ENCODE data around the gene AEBP2.
A peak's percentile ranks its signal among the peaks of the same experiment; 100 is the strongest.
"Not testable (repeated sequence)": the region's sequence is repeated elsewhere in the genome, so short reads cannot be mapped to it uniquely, and the experiment has no call there.

Gene AEBP2

GRCh38 chr12:19423166-19423930 lies 15.9 kb upstream of the AEBP2 start:
- DNase-seq = no peak

GRCh38 chr12:19428246-19428645 lies 11.0 kb upstream of the AEBP2 start:
- DNase-seq = peak; percentile 48

- not testable (repeated sequence) for DNase-seq
Measured at GRCh38 chr12:19429491-19429890, 9.8 kb upstream of the AEBP2 start.

GRCh38 chr12:19430988-19431387 lies 8.3 kb upstream of the AEBP2 start:
- no peak for DNase-seq

DNA sequence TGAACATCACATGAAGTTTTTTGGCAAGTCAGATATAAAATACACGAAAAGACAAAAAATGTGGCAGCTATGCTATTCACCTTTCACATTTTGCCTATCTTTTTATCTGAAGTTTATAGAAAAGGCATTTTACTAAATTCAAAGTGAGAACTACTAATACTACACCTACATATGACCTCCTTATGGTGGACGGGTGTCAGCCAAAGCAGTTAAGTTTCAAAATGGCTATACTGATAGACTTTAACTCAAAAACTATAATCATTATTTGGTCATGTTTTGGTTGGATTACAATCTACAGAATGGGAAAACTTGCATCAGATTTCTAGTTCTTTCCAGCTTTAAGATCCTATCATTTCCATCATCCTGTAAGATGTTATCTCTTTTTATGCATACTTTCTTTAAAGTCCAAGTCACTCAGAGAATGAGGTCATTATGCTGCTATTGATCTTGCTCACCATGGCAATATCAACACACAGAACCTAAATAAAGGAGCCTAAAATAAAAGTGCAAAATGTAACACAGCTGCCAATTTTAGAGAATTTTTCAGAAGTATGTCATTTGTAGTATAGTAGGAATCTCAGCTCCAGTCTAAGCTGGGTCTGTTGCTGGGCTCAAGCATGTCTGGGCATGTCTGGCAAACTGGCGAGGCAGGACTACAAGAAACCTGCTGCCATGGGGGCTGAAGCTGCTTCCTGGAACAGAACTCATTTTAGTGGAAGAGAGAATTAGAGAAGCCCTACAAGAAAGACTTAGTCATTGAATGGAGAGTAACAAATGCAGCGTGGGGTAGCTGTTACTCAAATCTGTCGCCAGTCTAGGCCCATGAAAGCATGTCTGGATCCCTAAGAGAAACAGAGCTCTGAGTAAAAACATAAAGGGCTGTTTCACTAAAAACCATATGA lies 7.6 kb upstream of the AEBP2 start:
- DNase-seq = no peak

DNA sequence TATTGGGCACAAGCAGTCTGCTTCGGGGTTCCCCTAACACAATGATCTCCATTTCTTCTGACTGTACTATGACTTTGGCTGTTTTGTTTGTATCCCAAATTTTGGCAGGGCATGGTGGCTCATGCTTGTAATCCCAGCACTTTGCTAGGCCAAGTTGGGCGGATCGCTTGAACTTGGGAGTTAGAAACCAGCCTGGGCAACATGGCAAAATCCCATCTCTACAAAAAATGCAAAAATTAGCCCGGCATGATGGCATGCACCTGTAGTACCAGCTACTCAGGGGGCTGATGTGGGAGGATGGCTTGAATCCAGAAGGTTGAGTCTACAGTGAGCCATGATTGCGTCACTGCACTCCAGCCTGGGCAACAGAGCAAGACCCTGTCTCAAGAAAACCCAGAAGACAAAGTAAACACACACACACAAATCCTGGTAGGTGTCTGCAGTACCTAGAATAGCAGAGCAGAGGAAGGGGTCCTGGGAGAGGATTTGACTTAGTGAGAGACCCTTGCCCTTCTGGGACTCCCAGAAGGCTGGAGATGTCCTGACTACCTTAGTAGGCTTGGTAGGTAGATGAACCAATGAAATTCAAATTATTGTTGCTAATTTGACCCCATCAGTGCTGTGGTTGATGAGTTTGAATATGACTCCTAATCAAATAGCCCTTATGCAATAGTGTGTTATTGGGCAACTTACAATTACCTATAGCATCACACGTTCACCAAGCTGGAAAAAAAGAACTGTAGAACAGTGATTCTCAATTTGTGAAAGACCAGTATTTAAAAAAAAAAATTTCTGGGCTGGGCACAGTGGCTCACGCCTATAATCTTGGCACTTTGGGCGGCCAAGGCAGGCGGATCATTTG lies 6.8 kb upstream of the AEBP2 start:
- DNase-seq = no peak

GRCh38 chr12:19434538-19434937 lies 4.8 kb upstream of the AEBP2 start:
- DNase-seq = no peak

DNA sequence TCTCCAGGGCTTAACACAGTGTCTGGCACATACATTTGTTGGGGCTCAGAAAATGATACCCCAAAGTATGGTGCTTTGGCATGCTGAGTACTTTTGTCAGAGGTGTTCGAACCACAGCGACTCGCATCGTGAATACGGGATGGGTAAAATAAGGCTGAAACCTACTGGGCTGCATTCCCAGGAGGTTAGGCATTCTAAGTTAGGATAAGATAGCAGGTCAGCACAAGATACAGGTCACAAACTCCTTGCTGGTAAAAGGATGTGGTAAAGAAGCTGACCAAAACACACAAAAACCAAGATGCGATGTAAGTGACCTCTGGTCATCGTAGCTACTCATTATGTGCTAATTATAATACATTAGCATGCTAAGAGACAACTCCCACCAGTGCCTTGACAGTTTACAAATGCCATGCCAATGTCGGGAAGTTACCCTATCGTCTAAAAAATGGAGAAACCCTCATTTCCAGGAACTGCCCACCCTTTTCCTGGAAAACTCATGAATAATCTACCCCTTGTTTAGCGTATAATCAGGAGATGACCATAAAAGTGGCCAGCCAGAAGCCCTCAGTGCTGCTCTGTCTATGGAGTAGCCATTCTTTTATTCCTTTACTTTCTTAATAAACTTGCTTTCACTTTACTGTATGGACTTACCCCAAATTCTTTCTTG lies 3.3 kb upstream of the AEBP2 start:
- no peak for DNase-seq

DNA sequence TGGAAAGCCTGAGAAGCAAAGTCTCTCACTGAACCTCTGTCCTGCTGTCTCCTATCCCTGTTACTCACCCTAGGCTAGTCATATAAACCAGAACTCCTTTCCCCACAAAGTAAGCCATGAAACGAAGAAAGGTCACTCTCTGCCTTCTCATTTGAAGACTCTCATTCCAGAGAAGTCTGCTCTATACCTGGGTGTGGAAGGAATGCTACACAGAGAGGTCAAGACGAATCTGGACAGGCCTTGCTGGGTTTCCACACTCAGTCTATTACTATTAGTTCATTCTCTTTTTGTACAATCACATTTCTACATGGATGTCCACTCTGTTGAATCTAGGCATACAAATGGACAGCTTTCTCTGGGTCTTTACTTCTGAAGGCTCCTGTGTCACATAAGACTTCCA lies 2.4 kb upstream of the AEBP2 start:
- DNase-seq = no peak

GRCh38 chr12:19437996-19438395 lies 1.3 kb upstream of the AEBP2 start:
- no peak for DNase-seq

GRCh38 chr12:19440019-19440858 lies 947 bp downstream of the AEBP2 start:
- peak; percentile 75 for DNase-seq

DNA sequence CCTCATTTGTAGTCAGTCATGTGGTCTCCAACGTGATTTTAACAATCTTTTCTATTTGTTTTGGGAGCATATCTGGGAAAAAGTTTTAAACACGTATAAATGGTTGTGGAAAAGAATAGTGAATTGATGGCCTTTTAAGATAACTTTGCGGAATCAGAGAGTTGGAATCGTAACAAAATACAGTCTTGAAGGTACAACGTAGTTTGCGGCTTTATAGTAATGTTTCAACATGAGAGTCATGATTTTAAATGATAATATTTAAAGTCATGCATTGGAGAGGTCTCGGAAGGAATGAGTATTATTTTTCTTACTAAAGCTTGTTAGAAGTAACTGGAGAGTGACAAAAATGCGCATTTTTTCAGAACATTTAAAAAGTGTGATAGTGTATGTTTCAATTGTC lies 1.6 kb downstream of the AEBP2 start:
- DNase-seq = no peak

DNA sequence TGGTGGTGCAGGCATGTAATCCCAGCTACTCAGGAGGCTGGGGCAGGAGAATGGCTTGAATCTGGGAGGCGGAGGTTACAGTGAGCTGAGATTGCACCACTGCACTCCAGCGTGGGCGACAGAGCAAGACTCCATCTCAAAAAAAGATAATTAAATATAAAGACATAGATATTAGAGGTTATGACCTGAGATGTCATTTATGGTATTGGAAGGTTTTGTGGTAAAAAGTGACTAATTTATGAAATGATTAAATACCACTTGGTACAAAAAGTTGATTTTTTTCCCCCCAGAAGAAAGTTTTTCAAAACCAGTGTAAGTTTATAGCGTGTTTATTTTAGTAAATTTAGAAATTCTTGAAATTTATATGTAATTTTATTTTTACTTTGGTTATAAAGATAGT lies 4.3 kb downstream of the AEBP2 start:
- DNase-seq = no peak

DNA sequence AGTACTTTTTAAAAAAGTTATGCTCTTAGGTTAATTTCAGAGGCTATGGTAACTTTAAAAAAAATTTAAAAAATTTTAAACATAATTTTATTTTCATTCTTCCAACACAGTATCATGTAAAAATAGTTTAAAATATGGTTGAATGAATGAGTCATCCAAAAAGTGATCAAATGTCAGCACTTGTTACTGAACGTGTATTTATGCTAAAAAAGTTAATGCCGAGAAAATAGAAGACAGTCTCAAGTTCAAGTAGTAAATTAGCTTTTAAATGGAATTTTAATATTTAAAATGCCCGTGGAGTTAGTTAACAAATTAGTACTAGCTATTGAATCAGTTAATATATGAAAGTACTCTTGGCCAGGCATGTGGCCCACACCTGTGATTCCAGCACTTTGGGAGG lies 4.8 kb downstream of the AEBP2 start:
- no peak for DNase-seq

- peak; percentile 37 for DNase-seq
Measured at GRCh38 chr12:19447386-19447785, 8.1 kb downstream of the AEBP2 start.

GRCh38 chr12:19449814-19450213 lies 10.5 kb downstream of the AEBP2 start:
- DNase-seq = no peak

DNA sequence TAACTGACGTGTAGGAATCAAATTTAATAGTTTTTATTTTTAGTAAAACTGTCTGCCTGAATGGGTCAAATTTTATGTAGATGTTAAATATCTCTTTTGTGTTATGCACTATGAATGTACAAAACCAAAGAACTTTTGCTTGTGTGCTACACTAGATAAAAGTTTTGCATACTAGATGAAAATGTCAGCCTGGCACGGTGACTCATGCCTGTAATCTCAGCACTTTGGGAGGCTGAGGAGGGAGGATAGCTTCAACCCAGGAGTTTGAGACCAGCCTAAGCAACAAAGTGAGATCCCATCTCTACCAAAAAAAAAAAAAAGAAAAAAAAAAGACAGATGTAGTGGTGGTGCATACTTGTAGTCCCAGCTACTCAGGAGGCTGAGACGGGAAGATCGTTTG lies 11.1 kb downstream of the AEBP2 start:
- no peak for DNase-seq

- DNase-seq = no peak
Measured at GRCh38 chr12:19451196-19451595, 11.9 kb downstream of the AEBP2 start.

GRCh38 chr12:19453961-19454360 lies 14.7 kb downstream of the AEBP2 start:
- no peak for DNase-seq

- DNase-seq = no peak
Measured at GRCh38 chr12:19454837-19455236, 15.5 kb downstream of the AEBP2 start.

DNA sequence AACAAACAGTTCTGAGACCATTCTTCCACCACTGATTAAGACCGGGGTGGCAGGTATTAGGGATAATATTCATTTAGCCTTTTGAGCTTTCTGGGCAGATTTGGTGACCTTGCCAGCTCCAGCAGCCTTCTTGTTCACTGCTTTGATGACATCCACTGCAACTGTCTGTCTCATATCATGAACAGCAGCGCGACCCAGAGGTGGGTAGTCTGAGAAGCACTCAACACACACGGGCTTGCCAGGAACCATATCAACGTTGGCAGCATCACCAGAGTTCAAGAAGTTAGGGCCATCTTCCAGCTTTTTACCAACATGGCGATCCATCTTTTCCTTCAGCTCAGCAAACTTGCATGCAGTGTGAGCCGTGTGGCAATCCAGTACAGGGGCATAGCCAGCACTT lies 16.9 kb downstream of the AEBP2 start:
- no peak for DNase-seq

- no peak for DNase-seq
Measured at GRCh38 chr12:19457561-19457960, 18.3 kb downstream of the AEBP2 start.

Data from hematopoietic multipotent progenitor cell treated with erythropoietin and hydrocortisone succinate and interleukin-3 and kit ligand, for 6 days (in vitro differentiated cells).